ENCODE data around the gene CLSTN2.
A peak's percentile ranks its signal among the peaks of the same experiment; 100 is the strongest.

The CLSTN2 gene

GRCh38 chr3:140296796-140297352 lies 361.9 kb downstream of the CLSTN2 start:
- DNase-seq: no peak

GRCh38 chr3:140298043-140298442 lies 363.1 kb downstream of the CLSTN2 start:
- DNase-seq: no peak

GRCh38 chr3:140298569-140299070 lies 363.6 kb downstream of the CLSTN2 start:
- no peak for DNase-seq

- no peak for DNase-seq
These were observed 368.9 kb downstream of the CLSTN2 start for GRCh38 chr3:140303875-140304274.

GRCh38 chr3:140308535-140308934 lies 373.6 kb downstream of the CLSTN2 start:
- no peak for DNase-seq

GRCh38 chr3:140311428-140311827 lies 376.4 kb downstream of the CLSTN2 start:
- no peak for DNase-seq

- DNase-seq: no peak
These were observed 381.0 kb downstream of the CLSTN2 start for GRCh38 chr3:140315955-140316354.

- no peak for DNase-seq
These were observed 381.5 kb downstream of the CLSTN2 start for GRCh38 chr3:140316466-140316865.

- DNase-seq: no peak
These were observed 381.9 kb downstream of the CLSTN2 start for GRCh38 chr3:140316868-140317400.

- DNase-seq: peak; percentile 15
These were observed 384.8 kb downstream of the CLSTN2 start for GRCh38 chr3:140319739-140320138.

- no peak for DNase-seq
These were observed 388.6 kb downstream of the CLSTN2 start for GRCh38 chr3:140323561-140323960.

- peak; percentile 13 for DNase-seq
These were observed 397.1 kb downstream of the CLSTN2 start for GRCh38 chr3:140332131-140332530.

GRCh38 chr3:140334132-140334929 lies 399.3 kb downstream of the CLSTN2 start:
- DNase-seq: no peak

GRCh38 chr3:140336465-140336864 lies 401.5 kb downstream of the CLSTN2 start:
- no peak for DNase-seq

- DNase-seq: no peak
These were observed 403.9 kb downstream of the CLSTN2 start for GRCh38 chr3:140338916-140339315.

GRCh38 chr3:140341203-140341602 lies 406.2 kb downstream of the CLSTN2 start:
- no peak for DNase-seq

- DNase-seq: no peak
These were observed 406.9 kb downstream of the CLSTN2 start for GRCh38 chr3:140341817-140342403.

- no peak for DNase-seq
These were observed 407.7 kb downstream of the CLSTN2 start for GRCh38 chr3:140342668-140343067.

- DNase-seq: no peak
These were observed 408.5 kb downstream of the CLSTN2 start for GRCh38 chr3:140343211-140344081.

- DNase-seq: no peak
These were observed 409.1 kb downstream of the CLSTN2 start for GRCh38 chr3:140344082-140344454.

- no peak for DNase-seq
These were observed 409.7 kb downstream of the CLSTN2 start for GRCh38 chr3:140344601-140345205.

GRCh38 chr3:140347151-140347550 lies 412.2 kb downstream of the CLSTN2 start:
- no peak for DNase-seq
